NCI-H345 treated with DMSO at 0.1 percent for 48 hours (cell line): ENCODE data around the gene BIK.
"Not testable (repeated sequence)": the region's sequence is repeated elsewhere in the genome, so short reads cannot be mapped to it uniquely, and the experiment has no call there.

Experiments used
- DNase-seq: peaks from one replicate; lab custom pipeline; 2025; ENCODE audit not compliant: unreplicated experiment; lab: John Stamatoyannopoulos, UW

BIK gene

GRCh38 chr22:43134553-43134952, 24.0 kb downstream of the BIK start:
- DNase-seq = no peak

GRCh38 chr22:43135565-43135964, 25.0 kb downstream of the BIK start:
- no peak for DNase-seq

GRCh38 chr22:43136255-43136654, 25.7 kb downstream of the BIK start:
- no peak for DNase-seq

- DNase-seq = no peak
These were observed 26.3 kb downstream of the BIK start for GRCh38 chr22:43136801-43137200.

GRCh38 chr22:43142880-43143562, 32.5 kb downstream of the BIK start, which contains the start of gene MCAT:
MCAT (minus strand) TSS chr22:43143398; CDS start chr22:43143348, 50 bp downstream.
- peak; percentile 52 for DNase-seq

GRCh38 chr22:43144949-43145348, 34.4 kb downstream of the BIK start:
- no peak for DNase-seq

GRCh38 chr22:43145371-43145770, 34.8 kb downstream of the BIK start:
- not testable (repeated sequence) for DNase-seq

GRCh38 chr22:43146332-43146731, 35.8 kb downstream of the BIK start:
- DNase-seq = not testable (repeated sequence)

GRCh38 chr22:43147821-43148220, 37.3 kb downstream of the BIK start:
- DNase-seq = no peak

GRCh38 chr22:43148581-43148980, 38.0 kb downstream of the BIK start:
- DNase-seq = no peak

GRCh38 chr22:43150731-43151206, 40.2 kb downstream of the BIK start:
- no peak for DNase-seq

GRCh38 chr22:43151251-43152002, 40.9 kb downstream of the BIK start, which contains the start of gene TSPO:
TSPO (plus strand) TSS chr22:43151559; CDS start chr22:43159239, 7,680 bp downstream.
- no peak for DNase-seq

- no peak for DNase-seq
These were observed 41.4 kb downstream of the BIK start for GRCh38 chr22:43152003-43152356.

- no peak for DNase-seq
These were observed 42.0 kb downstream of the BIK start for GRCh38 chr22:43152357-43153071.

- no peak for DNase-seq
These were observed 43.3 kb downstream of the BIK start for GRCh38 chr22:43153899-43154298.

GRCh38 chr22:43154887-43155536, 44.5 kb downstream of the BIK start:
- DNase-seq = no peak

GRCh38 chr22:43155789-43156188, 45.2 kb downstream of the BIK start:
- no peak for DNase-seq

- no peak for DNase-seq
These were observed 45.9 kb downstream of the BIK start for GRCh38 chr22:43156413-43156812.

GRCh38 chr22:43157874-43158546, 47.5 kb downstream of the BIK start:
- DNase-seq = no peak

- no peak for DNase-seq
These were observed 48.4 kb downstream of the BIK start for GRCh38 chr22:43158778-43159483.
